Astrocyte (in vitro differentiated cells and primary cell): Measurements from ENCODE around the gene ZNF8. TPM values are rescaled to one million over a fixed set of nuclear protein-coding genes. Genes with fewer than 3 reads are reported as not detected.
"Not testable (repeated sequence)": the region's sequence is repeated elsewhere in the genome, so short reads cannot be mapped to it uniquely, and the experiment has no call there.

ENCODE experiments used
- DNase-seq: peaks from one replicate; pipeline ENCODE4 v3.0.0-alpha.2; 2010; ENCODE audit warnings: low read depth
- FAIRE-seq: peaks from 2 replicates; lab custom pipeline; 2011; peaks lifted over from hg19 to GRCh38; lab: Jason Lieb, UNC
- H2AFZ ChIP-seq: 2 replicates; pipeline ENCODE4 v1.6.0; 2012; ENCODE audit warnings: low read depth, low read length, inconsistent platforms
- H3K27ac ChIP-seq: 2 replicates; pipeline ENCODE4 v1.5.1; 2011; ENCODE audit warnings: low read depth, low read length, inconsistent platforms
- H3K27me3 ChIP-seq: 2 replicates; pipeline ENCODE4 v1.6.0; 2011; ENCODE audit warnings: low read length, inconsistent platforms; ENCODE audit not compliant: insufficient read depth
- H3K36me3 ChIP-seq: 2 replicates; pipeline ENCODE4 v1.5.1; 2011; ENCODE audit warnings: low read length, inconsistent platforms; ENCODE audit not compliant: insufficient read depth
- H3K4me1 ChIP-seq: 2 replicates; pipeline ENCODE4 v1.5.1; 2011; ENCODE audit warnings: low read length, inconsistent platforms; ENCODE audit not compliant: insufficient read depth
- H3K4me2 ChIP-seq: 2 replicates; pipeline ENCODE4 v1.6.0; 2012; ENCODE audit warnings: low read length, inconsistent platforms
- H3K4me3 ChIP-seq: 2 replicates; pipeline ENCODE4 v1.5.1; 2011; ENCODE audit warnings: low read depth, mild to moderate bottlenecking, low read length, inconsistent platforms; ENCODE audit not compliant: insufficient read depth
- H3K79me2 ChIP-seq: 2 replicates; pipeline ENCODE4 v1.6.0; 2012; ENCODE audit warnings: mild to moderate bottlenecking, low read length, inconsistent platforms; ENCODE audit not compliant: insufficient read depth
- H3K9ac ChIP-seq: 2 replicates; pipeline ENCODE4 v1.6.0; 2012; ENCODE audit warnings: mild to moderate bottlenecking, low read length, inconsistent platforms
- H3K9me3 ChIP-seq: 2 replicates; pipeline ENCODE4 v1.5.1; 2012; ENCODE audit warnings: low read depth, mild to moderate bottlenecking, low read length, inconsistent platforms; ENCODE audit not compliant: insufficient read depth
- H4K20me1 ChIP-seq: 2 replicates; pipeline ENCODE4 v1.6.0; 2012; ENCODE audit warnings: low read length, inconsistent platforms; ENCODE audit not compliant: insufficient read depth
- H3K27ac Mint-ChIP-seq: one replicate; pipeline ENCODE4 v1.8.0; 2021; ENCODE audit warnings: mild to moderate bottlenecking, mixed read lengths; ENCODE audit not compliant: unreplicated experiment
- H3K27me3 Mint-ChIP-seq: one replicate; pipeline ENCODE4 v1.8.0; 2021; ENCODE audit warnings: low read depth, mixed read lengths; ENCODE audit not compliant: unreplicated experiment
- H3K36me3 Mint-ChIP-seq: one replicate; pipeline ENCODE4 v1.8.0; 2021; ENCODE audit warnings: low read depth, mixed read lengths; ENCODE audit not compliant: unreplicated experiment
- H3K4me1 Mint-ChIP-seq: one replicate; pipeline ENCODE4 v1.8.0; 2021; ENCODE audit warnings: low read depth, mixed read lengths; ENCODE audit not compliant: unreplicated experiment
- H3K4me3 Mint-ChIP-seq: one replicate; pipeline ENCODE4 v1.8.0; 2021; ENCODE audit warnings: mild to moderate bottlenecking, moderate library complexity, mixed read lengths; ENCODE audit not compliant: unreplicated experiment
- H3K9me3 Mint-ChIP-seq: one replicate; pipeline ENCODE4 v1.8.0; 2021; ENCODE audit warnings: mild to moderate bottlenecking, mixed read lengths; ENCODE audit not compliant: unreplicated experiment
- EZH2 ChIP-seq: IDR thresholded peaks from 2 replicates; pipeline ENCODE4 v1.6.1; 2012; ENCODE audit warnings: mild to moderate bottlenecking, low read length, inconsistent platforms; ENCODE audit not compliant: insufficient read depth
- total RNA-seq: library from RNA; stranded (reverse); gene quantifications from 2 replicates; pipeline ENCODE4 v1.2.1, GENCODE V29; 2021
- TF ChIP-seq, protein P1 (sequence below): IDR thresholded peaks from 2 replicates; pipeline ENCODE4 v1.5.1; 2011; ENCODE audit warnings: low read depth, mild to moderate bottlenecking, inconsistent platforms, low read length, moderate library complexity; ENCODE audit not compliant: insufficient read depth

The ZNF8 gene
- total RNA-seq, 1 donor from 2014 or later = 10.0 TPM

DNA sequence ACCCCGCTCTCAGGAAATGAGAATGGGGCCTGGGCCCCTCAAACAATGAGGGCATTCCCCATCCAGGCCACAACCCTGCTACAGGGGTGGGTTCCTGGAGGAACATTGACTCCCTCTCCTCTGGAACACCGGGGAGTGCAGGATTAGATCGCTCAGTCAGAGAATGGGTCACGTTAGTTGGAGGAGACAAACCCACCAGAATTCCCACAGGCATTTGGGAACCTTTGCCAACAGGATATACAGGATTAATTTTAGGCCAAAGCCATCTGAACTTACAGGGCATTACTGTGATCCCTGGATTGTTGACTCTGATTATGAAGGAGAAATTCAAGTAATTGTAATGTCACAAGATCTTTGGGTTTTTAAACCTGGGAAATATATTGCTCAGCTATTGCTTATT is 29.0 kb downstream of the ZNF8 start:
- peaks cover 2% of the 10 kb centered on the region for H3K9me3 Mint-ChIP-seq
- no peak for TF ChIP-seq EZH2
- H3K27ac Mint-ChIP-seq = peak overlapping the region; percentile 43
- Histone ChIP-seq H3K9me3 (no peaks in the 10 kb centered on the region), H3K36me3 (peaks cover 35% of the 10 kb centered on the region), H4K20me1 (peaks cover 31% of the 10 kb centered on the region), H3K4me2 (no peak overlapping the region), H3K27ac (no peak overlapping the region), H3K27me3 (no peaks in the 10 kb centered on the region), H3K4me1 (peaks cover 10% of the 10 kb centered on the region), H3K4me3 (no peak overlapping the region), H3K9ac (no peak overlapping the region), H3K79me2 (peaks cover 39% of the 10 kb centered on the region), H2AFZ (no peak overlapping the region)
- DNase-seq (no peak), FAIRE-seq (no peak)
- H3K27me3 Mint-ChIP-seq = no peaks in the 10 kb centered on the region
- no peak overlapping the region for H3K4me3 Mint-ChIP-seq
- H3K4me1 Mint-ChIP-seq = peaks cover 10% of the 10 kb centered on the region
- peaks cover 22% of the 10 kb centered on the region for H3K36me3 Mint-ChIP-seq

DNA sequence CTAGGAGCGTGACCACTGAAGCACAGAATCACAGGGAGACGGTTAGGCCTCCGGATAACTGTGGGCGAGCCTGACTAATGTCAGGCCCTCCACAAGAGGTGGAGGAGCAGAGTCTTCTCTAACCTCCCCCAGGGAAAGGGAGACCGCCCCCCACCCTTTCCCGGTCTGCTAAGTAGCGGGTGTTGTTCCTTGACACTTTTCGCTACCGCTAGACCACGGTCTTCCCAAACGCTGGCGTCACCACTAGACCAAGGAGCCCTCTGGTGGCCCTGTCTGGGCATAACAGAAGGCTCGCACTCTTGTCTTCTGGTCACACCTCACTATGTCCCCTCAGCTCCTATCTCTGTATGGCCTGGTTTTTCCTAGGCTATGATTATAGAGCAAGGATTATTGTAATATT is 31.9 kb downstream of the ZNF8 start:
- FAIRE-seq, H3K4me3 ChIP-seq, H3K4me3 Mint-ChIP-seq, H3K27ac ChIP-seq, DNase-seq, H3K4me1 ChIP-seq, H3K9ac ChIP-seq, H3K4me2 ChIP-seq, H3K27me3 ChIP-seq, H3K27ac Mint-ChIP-seq, H3K9me3 Mint-ChIP-seq, H3K4me1 Mint-ChIP-seq, H3K27me3 Mint-ChIP-seq, H3K9me3 ChIP-seq, H2AFZ ChIP-seq: not testable (repeated sequence)
- Histone ChIP-seq H3K36me3 (peaks cover 52% of the 10 kb centered on the region), H3K79me2 (peaks cover 29% of the 10 kb centered on the region), H4K20me1 (peaks cover 33% of the 10 kb centered on the region)
- peaks cover 28% of the 10 kb centered on the region for H3K36me3 Mint-ChIP-seq

DNA sequence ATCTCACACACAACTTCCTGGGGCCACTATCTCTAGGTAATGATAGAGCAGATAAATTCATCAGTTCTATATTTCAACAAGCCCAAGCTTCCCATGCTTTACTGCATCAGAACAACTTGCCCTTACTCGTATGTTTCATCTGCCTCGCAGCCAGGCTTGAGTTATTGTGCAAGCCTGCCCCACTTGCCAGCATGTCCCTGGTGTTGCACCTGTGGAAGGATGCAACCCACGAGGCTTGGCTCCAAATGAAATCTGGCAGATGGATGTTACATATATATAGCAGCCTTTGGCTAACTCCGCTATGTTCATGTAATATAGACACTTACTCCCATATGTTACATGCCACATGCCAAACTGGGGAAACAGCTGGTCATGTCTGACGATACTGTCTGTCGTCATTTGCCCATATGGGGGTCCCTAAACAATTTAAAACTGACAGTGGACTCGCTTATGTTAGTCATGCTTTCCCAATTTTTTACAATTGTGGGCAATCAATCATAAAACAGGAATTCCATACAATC is 32.6 kb downstream of the ZNF8 start:
- TF ChIP-seq, protein P1, sequence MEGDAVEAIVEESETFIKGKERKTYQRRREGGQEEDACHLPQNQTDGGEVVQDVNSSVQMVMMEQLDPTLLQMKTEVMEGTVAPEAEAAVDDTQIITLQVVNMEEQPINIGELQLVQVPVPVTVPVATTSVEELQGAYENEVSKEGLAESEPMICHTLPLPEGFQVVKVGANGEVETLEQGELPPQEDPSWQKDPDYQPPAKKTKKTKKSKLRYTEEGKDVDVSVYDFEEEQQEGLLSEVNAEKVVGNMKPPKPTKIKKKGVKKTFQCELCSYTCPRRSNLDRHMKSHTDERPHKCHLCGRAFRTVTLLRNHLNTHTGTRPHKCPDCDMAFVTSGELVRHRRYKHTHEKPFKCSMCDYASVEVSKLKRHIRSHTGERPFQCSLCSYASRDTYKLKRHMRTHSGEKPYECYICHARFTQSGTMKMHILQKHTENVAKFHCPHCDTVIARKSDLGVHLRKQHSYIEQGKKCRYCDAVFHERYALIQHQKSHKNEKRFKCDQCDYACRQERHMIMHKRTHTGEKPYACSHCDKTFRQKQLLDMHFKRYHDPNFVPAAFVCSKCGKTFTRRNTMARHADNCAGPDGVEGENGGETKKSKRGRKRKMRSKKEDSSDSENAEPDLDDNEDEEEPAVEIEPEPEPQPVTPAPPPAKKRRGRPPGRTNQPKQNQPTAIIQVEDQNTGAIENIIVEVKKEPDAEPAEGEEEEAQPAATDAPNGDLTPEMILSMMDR = no peak
- no peak for TF ChIP-seq EZH2
- FAIRE-seq (no peak), DNase-seq (no peak)
- Histone ChIP-seq H3K4me1 (no peaks in the 10 kb centered on the region), H3K4me2 (no peak overlapping the region), H3K79me2 (peaks cover 22% of the 10 kb centered on the region), H3K27me3 (no peaks in the 10 kb centered on the region), H3K9me3 (no peaks in the 10 kb centered on the region), H4K20me1 (peaks cover 31% of the 10 kb centered on the region), H3K36me3 (peaks cover 50% of the 10 kb centered on the region), H3K9ac (no peak overlapping the region), H3K27ac (no peak overlapping the region), H2AFZ (no peak overlapping the region), H3K4me3 (no peak overlapping the region)
- peak overlapping the region; percentile 6 for H3K4me3 Mint-ChIP-seq
- no peaks in the 10 kb centered on the region for H3K27me3 Mint-ChIP-seq
- peaks cover 2% of the 10 kb centered on the region for H3K9me3 Mint-ChIP-seq
- no peak overlapping the region for H3K27ac Mint-ChIP-seq
- peaks cover under 1% of the 10 kb centered on the region for H3K4me1 Mint-ChIP-seq
- H3K36me3 Mint-ChIP-seq = peaks cover 26% of the 10 kb centered on the region
